Adrenal gland (tissue), 12 donors: Measurements from ENCODE around the gene DMRTB1. TPM values are rescaled to one million over a fixed set of nuclear protein-coding genes. Genes with fewer than 3 reads are reported as not detected.

Experiments used
- DNase-seq, 7 donors: peaks; one replicate each; pipeline ENCODE4 v3.0.0-alpha.2; 2019 to 2020
- H3K27ac ChIP-seq, 5 donors: fragments of 200-600 bp; sonication (generic) in 4 of 5; 1 replicate in 3 of 5; 2 replicates in 2 of 5; pipeline versions ENCODE4 v1.5.1 to v1.8.0; 2016 to 2020; ENCODE audit warnings: mild to moderate bottlenecking in 1 of 5
- H3K27me3 ChIP-seq: fragments of 200-600 bp; 2 replicates; pipeline ENCODE4 v1.8.0; 2021
- H3K36me3 ChIP-seq, 2 donors: fragments of 200-600 bp; replicated peaks in 1 of 2; 1 replicate in 1 of 2; 2 replicates in 1 of 2; pipeline versions ENCODE4 v1.5.1 to v1.8.0; 2018 to 2022
- H3K4me1 ChIP-seq, 2 donors: fragments of 200-600 bp; replicated peaks in 1 of 2; 1 replicate in 1 of 2; 2 replicates in 1 of 2; pipeline versions ENCODE4 v1.5.1 to v1.8.0; 2018 to 2021
- H3K4me3 ChIP-seq, 4 donors: fragments of 200-600 bp; sonication (generic) in 3 of 4; one replicate each; pipeline ENCODE4 v1.5.1; 2016 to 2018
- H3K9me3 ChIP-seq, 3 donors: fragments of 200-600 bp; sonication (generic) in 1 of 3; replicated peaks in 1 of 3; 1 replicate in 2 of 3; 2 replicates in 1 of 3; pipeline versions ENCODE4 v1.5.1 to v1.8.0; 2016 to 2021
- CTCF ChIP-seq, 6 experiments: fragments of 450-650 bp in 4 of 6; fragments of 200-600 bp in 2 of 6; sonication (generic) in 1 of 6; IDR thresholded peaks; 1 replicate in 5 of 6; 2 replicates in 1 of 6; pipeline versions ENCODE4 v1.5.1 to v1.8.0; 2016 to 2021; ENCODE audit warnings: antibody characterized with exemption in 6 of 6, mild to moderate bottlenecking in 2 of 6, moderate library complexity in 1 of 6
- POLR2A ChIP-seq, 2 donors: fragments of 450-650 bp; IDR thresholded peaks; one replicate each; pipeline ENCODE4 v1.6.1; 2017; ENCODE audit warnings: antibody characterized with exemption in 2 of 2, mild to moderate bottlenecking in 2 of 2, moderate library complexity in 1 of 2
- WGBS, 4 donors: extraction: QIAGEN DNeasy Blood & Tissue Kit in 2 of 4; methylation state at CpG; one replicate each; pipeline versions ENCODE4 v1.1.5 to v1.1.7; 2013 to 2017; 5-methylcytosine and 5-hydroxymethylcytosine counted together
- intact Hi-C, 2 donors: fragments of 100-400 bp; cut with DNase I; formaldehyde crosslinking; loops; one replicate each; pipeline versions ENCODE4 v1.14.1 to v1.15.0; 2022 to 2023
- polyA plus RNA-seq, 3 donors: library from polyadenylated mRNA; stranded (reverse); fragments of 200-250 nt in 2 of 3; fragments of 350-450 nt in 1 of 3; fragmentation: Illumina TruSeq in 1 of 3; extraction: RNeasy Lipid Tissue Mini Kit (QIAGEN cat#74804) in 1 of 3; gene quantifications; one replicate each; pipeline ENCODE4 v1.2.3, GENCODE V29; 2013 to 2014
- total RNA-seq, 9 donors: library from RNA; depleted of rRNA in 4 of 9; stranded (reverse); fragments of >200 nt in 4 of 9; fragments of 120-200 nt in 1 of 9; fragmentation: NEBNext Ultra II Directional in 1 of 9; extraction: Animal tissue kit (Norgen Biotek cat#: 25700) in 1 of 9; gene quantifications; one replicate each; pipeline versions ENCODE4 v1.1.0 to v1.2.4, GENCODE V29; 2013 to 2023
- donor health status: healthy with polysubstance abuse.
- donor health status: Bipolar disorder and iron deficiency.
- donor health status: DM: yes; HTN: yes; CAD: no.
- donor health status: DM: no; HTN: no; CAD: no.
- donor health status: DM: no; HTN: no; CAD: no.
- donor health status: DM: yes; HTN: yes; CAD: no.

The DMRTB1 gene
- total and polyA plus RNA-seq, 12 donors, result not detected

DNA sequence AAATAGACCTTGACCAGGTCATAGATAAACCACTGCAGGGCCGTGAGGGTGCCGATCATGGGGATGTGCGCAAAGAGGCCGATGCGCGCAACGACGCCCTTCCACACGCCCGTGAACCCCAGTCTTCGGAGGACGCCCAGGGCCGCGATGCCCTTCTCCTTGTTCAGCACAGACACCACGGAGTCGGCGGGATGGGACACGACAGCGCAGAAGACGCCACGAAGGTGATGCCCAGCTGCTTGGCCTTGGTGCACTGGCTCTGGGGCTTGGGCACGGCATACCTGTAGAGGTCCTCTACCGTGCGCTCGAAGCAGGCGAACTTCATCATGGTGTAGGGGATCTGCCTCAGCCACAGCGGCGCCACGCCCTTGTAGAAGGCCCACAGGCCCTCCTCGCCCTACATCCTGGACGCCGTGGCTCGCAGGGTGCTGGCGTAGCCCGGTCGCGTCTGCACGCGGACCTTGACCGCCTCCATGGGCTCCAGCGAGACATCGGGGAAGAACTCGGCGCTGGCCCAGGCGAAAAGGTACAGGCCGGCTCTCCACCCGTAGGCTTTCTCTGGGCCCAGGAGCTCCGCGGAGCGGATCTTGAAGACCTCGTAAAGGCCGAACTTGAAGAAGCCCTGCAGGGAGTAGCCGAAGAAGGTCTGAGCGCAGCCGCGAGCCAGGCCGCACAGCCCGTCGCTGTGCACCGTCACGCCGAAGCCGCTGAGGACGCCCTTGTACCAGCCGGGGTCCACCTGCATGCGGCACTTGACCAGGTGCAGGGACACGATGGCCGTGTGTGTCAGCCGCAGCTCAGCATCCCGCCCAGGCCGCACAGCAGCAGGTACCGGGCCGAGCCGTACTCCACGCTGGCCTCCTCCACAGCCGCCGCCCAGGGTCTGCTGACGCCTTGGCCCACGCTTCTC is 20.5 kb upstream of the DMRTB1 start:
- TF ChIP-seq POLR2A (IDR thresholded peaks at IDR 0.05) (no peak), CTCF (IDR thresholded peaks at IDR 0.05) (no peak)
- H3K36me3 ChIP-seq, result no peaks in the 10 kb centered on the region
- H3K4me3 ChIP-seq, result no peak overlapping the region
- WGBS, 4 donors, result 93 to 97% (median 97%) methylated on average over 51 to 79 of the region's 79 CpGs
- no peaks in the 10 kb centered on the region for H3K27me3 ChIP-seq
- no peak overlapping the region for H3K27ac ChIP-seq
- DNase-seq, result no peak
- intact Hi-C loops, result no loop called here
- H3K4me1 ChIP-seq, result no peaks in the 10 kb centered on the region
- no peaks in the 10 kb centered on the region for H3K9me3 ChIP-seq

- no peaks in the 10 kb centered on the region for H3K27me3 ChIP-seq
- no peak overlapping the region for H3K27ac ChIP-seq
- H3K9me3 ChIP-seq, result no peaks in the 10 kb centered on the region
- 95 to 98% (median 97%) methylated on average over 43 to 58 of the region's 58 CpGs for WGBS, 4 donors
- no peak for DNase-seq
- no peaks in the 10 kb centered on the region for H3K36me3 ChIP-seq
- no peaks in the 10 kb centered on the region for H3K4me1 ChIP-seq
- intact Hi-C loops, result no loop called here
- TF ChIP-seq POLR2A (IDR thresholded peaks at IDR 0.05) (no peak), CTCF (IDR thresholded peaks at IDR 0.05) (no peak)
- no peak overlapping the region for H3K4me3 ChIP-seq
These were observed 19.6 kb upstream of the DMRTB1 start for GRCh38 chr1:53439337-53440207.

DNA sequence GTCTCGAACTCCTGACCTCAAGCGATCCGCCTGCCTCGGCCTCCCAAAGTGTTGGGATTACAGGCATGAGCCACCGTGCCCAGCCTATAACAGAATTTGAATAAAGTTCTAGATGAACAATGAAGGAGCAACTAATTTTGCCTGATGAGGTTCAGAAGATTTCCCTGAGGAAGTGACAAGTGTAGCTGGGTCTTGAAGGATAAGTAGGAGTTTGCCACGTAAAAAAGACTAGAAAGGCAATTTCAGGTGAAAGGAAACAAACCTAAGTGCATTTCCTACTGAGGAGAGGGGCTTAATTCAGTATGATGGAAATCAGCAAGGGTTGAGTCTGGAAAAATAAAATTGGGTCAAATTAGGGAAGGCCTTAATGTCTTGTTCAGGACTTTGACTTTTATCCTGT is 18.6 kb upstream of the DMRTB1 start:
- intact Hi-C loops, result no loop called here
- Histone ChIP-seq H3K36me3 (no peaks in the 10 kb centered on the region), H3K27ac (no peak overlapping the region), H3K4me1 (no peaks in the 10 kb centered on the region), H3K9me3 (no peaks in the 10 kb centered on the region), H3K4me3 (no peak overlapping the region), H3K27me3 (no peaks in the 10 kb centered on the region)
- 91 to 97% (median 94%) methylated on average over 6 of the region's 6 CpGs for WGBS, 4 donors
- no peak for DNase-seq
- TF ChIP-seq CTCF (IDR thresholded peaks at IDR 0.05), result no peak
- TF ChIP-seq POLR2A (IDR thresholded peaks at IDR 0.05), result no peak

DNA sequence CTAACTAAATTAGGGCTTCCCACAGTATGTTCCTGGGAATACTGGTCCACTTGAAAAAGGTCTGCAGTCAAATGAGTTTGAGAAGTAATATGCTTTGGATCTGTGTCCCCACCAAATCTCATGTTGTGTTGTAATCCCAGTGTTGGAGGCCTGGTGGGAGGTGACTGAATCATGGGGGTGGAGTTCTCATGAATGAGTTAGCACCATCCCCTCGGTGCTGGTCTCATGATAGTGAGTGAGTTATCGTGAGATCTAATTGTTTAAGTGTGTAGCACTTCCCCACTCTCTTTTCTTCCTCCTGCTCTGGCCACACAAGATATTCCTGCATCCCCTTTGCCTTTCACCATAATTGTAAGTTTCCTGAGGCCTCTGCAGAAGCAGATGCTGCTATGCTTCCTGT is 16.9 kb upstream of the DMRTB1 start:
- H3K27ac ChIP-seq, result no peak overlapping the region
- no peaks in the 10 kb centered on the region for H3K36me3 ChIP-seq
- no peaks in the 10 kb centered on the region for H3K4me1 ChIP-seq
- no peaks in the 10 kb centered on the region for H3K27me3 ChIP-seq
- no peak for DNase-seq
- TF ChIP-seq POLR2A (IDR thresholded peaks at IDR 0.05) (no peak), CTCF (IDR thresholded peaks at IDR 0.05) (no peak)
- no peak overlapping the region for H3K4me3 ChIP-seq
- 36 to 59% (median 44%) methylated on average over 2 of the region's 2 CpGs for WGBS, 4 donors
- no peaks in the 10 kb centered on the region for H3K9me3 ChIP-seq
- intact Hi-C loops, result no loop called here
